Glutamatergic neuron (in vitro differentiated cells): ENCODE measurements around the gene CDC37L1. TPM values are rescaled to one million over a fixed set of nuclear protein-coding genes. Genes with fewer than 3 reads are reported as not detected.

ENCODE experiments used
- DNase-seq: peaks from one replicate; pipeline ENCODE4 v3.0.0; 2022
- H3K27ac Mint-ChIP-seq: one replicate; pipeline ENCODE4 v1.8.0; 2020; ENCODE audit warnings: mild to moderate bottlenecking, mixed read lengths, inconsistent platforms; ENCODE audit not compliant: unreplicated experiment
- H3K27me3 Mint-ChIP-seq: one replicate; pipeline ENCODE4 v1.8.0; 2020; ENCODE audit warnings: mild to moderate bottlenecking, moderate library complexity, mixed read lengths, inconsistent platforms; ENCODE audit not compliant: unreplicated experiment
- H3K36me3 Mint-ChIP-seq: one replicate; pipeline ENCODE4 v1.8.0; 2020; ENCODE audit warnings: mild to moderate bottlenecking, mixed read lengths, inconsistent platforms; ENCODE audit not compliant: unreplicated experiment
- H3K4me1 Mint-ChIP-seq: one replicate; pipeline ENCODE4 v1.8.0; 2020; ENCODE audit warnings: mild to moderate bottlenecking, low read depth, mixed read lengths, inconsistent platforms; ENCODE audit not compliant: unreplicated experiment
- H3K4me3 Mint-ChIP-seq: one replicate; pipeline ENCODE4 v1.8.0; 2020; ENCODE audit warnings: mild to moderate bottlenecking, mixed read lengths, inconsistent platforms; ENCODE audit not compliant: unreplicated experiment
- H3K9me3 Mint-ChIP-seq: one replicate; pipeline ENCODE4 v1.8.0; 2020; ENCODE audit warnings: mild to moderate bottlenecking, moderate library complexity, mixed read lengths, inconsistent platforms; ENCODE audit not compliant: unreplicated experiment
- CTCF ChIP-seq: fragments of 200-600 bp; sonication (generic); IDR thresholded peaks from one replicate; pipeline ENCODE4 v1.5.0; 2021; ENCODE audit not compliant: partially characterized antibody, unreplicated experiment
- total RNA-seq: library from RNA; stranded (reverse); fragmentation: NEBNext Ultra II Directional; extraction: Animal tissue kit (Norgen Biotek cat#: 25700); gene quantifications from one replicate; pipeline ENCODE4 v1.2.1, GENCODE V29; 2021; ENCODE audit not compliant: unreplicated experiment

CDC37L1 gene
- total RNA-seq, 1 donor from 2014 or later = 20.8 TPM

- Mint-ChIP-seq H3K4me1 (no peaks in the 10 kb centered on the region), H3K4me3 (peak overlapping the region; percentile 100), H3K27me3 (peaks cover 4% of the 10 kb centered on the region), H3K36me3 (no peaks in the 10 kb centered on the region), H3K9me3 (peaks cover 4% of the 10 kb centered on the region), H3K27ac (peak overlapping the region; percentile 93)
- no peak for TF ChIP-seq CTCF
- DNase-seq = no peak
Observed at GRCh38 chr9:4740388-4740637, 60.9 kb downstream of the CDC37L1 start.

DNA sequence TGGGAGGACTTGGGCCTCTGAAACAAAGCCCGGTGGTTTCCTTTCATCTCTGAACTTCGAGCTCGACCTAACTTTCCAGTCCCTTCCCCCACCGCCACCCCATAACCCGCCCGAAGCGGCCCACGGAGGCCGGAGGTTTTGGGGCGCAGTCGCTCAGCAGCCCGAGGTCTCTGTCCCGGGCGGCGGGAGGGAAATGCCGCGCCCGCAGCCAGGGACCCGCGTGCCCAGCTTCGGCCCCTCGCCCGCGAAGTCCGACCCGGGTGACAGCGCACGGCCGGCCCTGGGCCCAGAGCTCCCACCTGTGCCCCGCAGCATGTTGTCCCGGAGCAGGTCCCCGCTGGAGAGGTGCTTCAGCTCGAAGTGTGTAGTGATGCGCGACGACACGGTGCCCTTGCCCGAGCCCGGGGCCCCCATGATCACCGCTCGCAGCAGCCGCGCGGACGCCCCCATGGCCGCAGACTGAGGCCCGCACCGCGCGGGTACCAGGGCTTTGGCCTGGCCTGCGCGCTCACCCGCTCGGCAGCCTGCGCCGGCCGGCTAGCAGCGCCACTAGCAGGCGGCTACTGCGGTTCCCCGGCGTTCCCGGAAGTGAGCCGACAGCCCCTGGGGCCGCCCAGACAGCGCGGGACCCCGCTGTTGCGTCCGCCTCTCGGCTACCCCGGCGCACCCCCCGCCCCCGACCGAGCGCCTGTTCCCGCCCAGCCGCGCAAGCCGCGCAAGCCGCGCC, 61.4 kb downstream of the CDC37L1 start, which contains the start of gene AK3:
TSS of gene AK3 (minus strand) at position 565 of the 727 bp plus-strand sequence. CDS start at position 450, 115 bp downstream.
- H3K27me3 Mint-ChIP-seq = peaks cover 4% of the 10 kb centered on the region
- H3K9me3 Mint-ChIP-seq = peaks cover 4% of the 10 kb centered on the region
- H3K4me1 Mint-ChIP-seq = no peaks in the 10 kb centered on the region
- DNase-seq = peak; percentile 91
- H3K4me3 Mint-ChIP-seq = peak within 1 kb of the TSS; percentile 100
- no peak for TF ChIP-seq CTCF
- H3K36me3 Mint-ChIP-seq = no peaks in the 10 kb centered on the region
- peak within 1 kb of the TSS; percentile 93 for H3K27ac Mint-ChIP-seq

DNA sequence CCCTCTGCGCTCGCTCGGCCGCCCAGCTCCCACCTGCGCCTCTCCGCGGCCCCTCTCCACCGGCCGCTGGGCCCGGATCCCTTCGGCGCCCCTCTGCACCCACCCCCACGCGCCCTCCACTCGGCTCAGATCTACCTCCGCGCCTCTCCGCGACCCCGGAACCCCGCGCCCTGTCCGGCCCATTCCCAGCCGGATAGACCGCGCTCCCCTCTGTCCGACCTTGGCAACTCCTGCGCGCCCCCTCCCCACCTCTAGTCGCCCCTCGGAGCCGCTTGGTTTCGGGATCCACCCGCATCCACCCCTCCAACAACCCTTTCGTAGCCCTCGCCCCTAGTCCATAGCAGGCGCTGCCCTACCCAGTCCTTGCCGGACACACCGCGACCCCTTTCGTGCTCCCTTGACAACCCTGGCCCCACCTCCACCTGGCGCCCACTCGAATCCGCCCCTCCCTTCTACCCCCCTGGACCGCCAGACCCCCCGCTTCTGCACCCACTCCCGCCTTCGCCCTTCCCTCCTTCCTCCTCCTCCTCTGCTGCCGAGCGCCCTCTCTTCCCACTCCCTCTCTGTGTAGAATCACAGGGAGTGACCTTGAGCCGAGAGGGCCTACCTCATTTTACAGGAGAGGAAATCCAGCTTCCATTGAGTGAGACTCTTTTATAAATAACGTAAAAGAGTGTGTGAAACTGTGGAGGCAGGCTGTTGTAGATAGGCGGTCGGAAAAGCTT, 62.2 kb downstream of the CDC37L1 start:
- no peak for TF ChIP-seq CTCF
- Mint-ChIP-seq H3K36me3 (no peaks in the 10 kb centered on the region), H3K4me3 (peak overlapping the region; percentile 64), H3K9me3 (peaks cover 4% of the 10 kb centered on the region), H3K4me1 (no peaks in the 10 kb centered on the region), H3K27me3 (peaks cover 4% of the 10 kb centered on the region), H3K27ac (peak overlapping the region; percentile 48)
- DNase-seq = peak; percentile 45

- Mint-ChIP-seq H3K9me3 (peaks cover 4% of the 10 kb centered on the region), H3K4me3 (peak overlapping the region; percentile 64), H3K4me1 (no peaks in the 10 kb centered on the region), H3K27me3 (peaks cover 4% of the 10 kb centered on the region), H3K36me3 (no peaks in the 10 kb centered on the region), H3K27ac (no peak overlapping the region)
- TF ChIP-seq CTCF = no peak
- DNase-seq = no peak
Observed at GRCh38 chr9:4742246-4742645, 62.9 kb downstream of the CDC37L1 start.
